NCI-H524 treated with DMSO at 0.1 percent for 48 hours (cell line): ENCODE results near the gene PLPPR4.
A peak's percentile ranks its signal among the peaks of the same experiment; 100 is the strongest.
"Not testable (repeated sequence)": the region's sequence is repeated elsewhere in the genome, so short reads cannot be mapped to it uniquely, and the experiment has no call there.

Experiments
- DNase-seq: peaks from one replicate; lab custom pipeline; 2025; lab: John Stamatoyannopoulos, UW

The PLPPR4 gene, protein sequence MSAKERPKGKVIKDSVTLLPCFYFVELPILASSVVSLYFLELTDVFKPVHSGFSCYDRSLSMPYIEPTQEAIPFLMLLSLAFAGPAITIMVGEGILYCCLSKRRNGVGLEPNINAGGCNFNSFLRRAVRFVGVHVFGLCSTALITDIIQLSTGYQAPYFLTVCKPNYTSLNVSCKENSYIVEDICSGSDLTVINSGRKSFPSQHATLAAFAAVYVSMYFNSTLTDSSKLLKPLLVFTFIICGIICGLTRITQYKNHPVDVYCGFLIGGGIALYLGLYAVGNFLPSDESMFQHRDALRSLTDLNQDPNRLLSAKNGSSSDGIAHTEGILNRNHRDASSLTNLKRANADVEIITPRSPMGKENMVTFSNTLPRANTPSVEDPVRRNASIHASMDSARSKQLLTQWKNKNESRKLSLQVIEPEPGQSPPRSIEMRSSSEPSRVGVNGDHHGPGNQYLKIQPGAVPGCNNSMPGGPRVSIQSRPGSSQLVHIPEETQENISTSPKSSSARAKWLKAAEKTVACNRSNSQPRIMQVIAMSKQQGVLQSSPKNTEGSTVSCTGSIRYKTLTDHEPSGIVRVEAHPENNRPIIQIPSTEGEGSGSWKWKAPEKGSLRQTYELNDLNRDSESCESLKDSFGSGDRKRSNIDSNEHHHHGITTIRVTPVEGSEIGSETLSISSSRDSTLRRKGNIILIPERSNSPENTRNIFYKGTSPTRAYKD

GRCh38 chr1:99264201-99265021 lies at the start of gene PLPPR4:
Gene PLPPR4 (plus strand): TSS chr1:99264492. CDS start chr1:99264594, 102 bp downstream.
- no peak for DNase-seq

- DNase-seq, result peak; percentile 31
Measured at GRCh38 chr1:99216956-99217355, 47.3 kb upstream of the PLPPR4 start.

DNA sequence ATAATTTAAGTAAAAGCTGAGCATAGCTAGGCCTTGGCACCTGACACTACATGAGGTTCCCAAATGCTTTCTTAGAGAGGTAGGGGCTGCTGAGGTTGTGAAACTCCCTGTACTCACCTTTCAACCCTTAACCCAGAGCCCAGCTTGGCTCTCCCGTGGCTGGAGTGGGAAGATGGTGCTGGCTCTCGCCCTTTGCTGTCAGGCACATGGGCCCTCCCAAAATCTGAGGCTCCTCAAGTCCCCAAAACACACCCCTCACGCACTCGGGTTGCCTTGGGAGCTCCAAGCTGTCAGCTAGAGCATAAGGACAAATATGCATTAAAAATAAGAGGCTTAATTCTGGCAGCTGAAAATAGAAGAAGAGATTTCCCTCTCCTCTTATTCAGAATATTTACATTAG lies 46.7 kb upstream of the PLPPR4 start:
- no peak for DNase-seq

DNA sequence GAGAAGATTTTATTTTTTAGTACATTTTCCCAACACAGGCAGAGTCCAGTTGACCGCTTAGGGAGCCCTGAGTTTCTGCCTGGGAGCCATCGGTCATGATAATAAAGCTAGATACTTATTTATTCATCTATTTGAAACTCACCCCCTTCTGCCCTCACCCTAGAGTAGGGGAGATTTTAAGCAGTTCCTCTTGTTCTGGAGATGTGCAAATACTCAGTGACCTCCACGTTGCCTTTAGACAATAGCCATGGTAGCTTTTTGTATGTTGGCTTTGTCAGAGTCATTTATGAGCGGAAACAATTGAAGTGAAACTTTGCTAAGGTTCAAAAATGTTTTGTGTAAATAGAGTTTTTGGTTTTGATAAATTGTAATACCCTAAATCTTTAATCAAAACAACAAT lies 45.7 kb upstream of the PLPPR4 start:
- no peak for DNase-seq

DNA sequence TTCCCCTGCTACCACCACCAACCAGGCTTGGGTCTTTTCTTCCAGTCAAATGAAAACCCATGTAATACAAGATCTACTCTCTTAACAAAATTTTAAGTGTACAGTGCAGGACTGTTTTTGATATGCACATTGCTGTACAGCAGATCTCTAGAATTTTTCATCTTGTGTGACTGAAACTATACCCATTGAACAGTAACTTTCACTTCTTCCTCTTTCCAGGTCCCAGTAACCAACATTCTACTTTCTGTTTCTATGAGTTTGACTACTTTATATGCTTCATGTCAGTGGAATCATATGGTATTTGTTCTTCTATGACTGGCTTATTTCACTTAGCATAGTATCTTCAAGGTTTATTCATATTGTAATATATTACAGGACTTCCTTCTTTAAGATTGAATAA lies 45.3 kb upstream of the PLPPR4 start:
- no peak for DNase-seq

DNA sequence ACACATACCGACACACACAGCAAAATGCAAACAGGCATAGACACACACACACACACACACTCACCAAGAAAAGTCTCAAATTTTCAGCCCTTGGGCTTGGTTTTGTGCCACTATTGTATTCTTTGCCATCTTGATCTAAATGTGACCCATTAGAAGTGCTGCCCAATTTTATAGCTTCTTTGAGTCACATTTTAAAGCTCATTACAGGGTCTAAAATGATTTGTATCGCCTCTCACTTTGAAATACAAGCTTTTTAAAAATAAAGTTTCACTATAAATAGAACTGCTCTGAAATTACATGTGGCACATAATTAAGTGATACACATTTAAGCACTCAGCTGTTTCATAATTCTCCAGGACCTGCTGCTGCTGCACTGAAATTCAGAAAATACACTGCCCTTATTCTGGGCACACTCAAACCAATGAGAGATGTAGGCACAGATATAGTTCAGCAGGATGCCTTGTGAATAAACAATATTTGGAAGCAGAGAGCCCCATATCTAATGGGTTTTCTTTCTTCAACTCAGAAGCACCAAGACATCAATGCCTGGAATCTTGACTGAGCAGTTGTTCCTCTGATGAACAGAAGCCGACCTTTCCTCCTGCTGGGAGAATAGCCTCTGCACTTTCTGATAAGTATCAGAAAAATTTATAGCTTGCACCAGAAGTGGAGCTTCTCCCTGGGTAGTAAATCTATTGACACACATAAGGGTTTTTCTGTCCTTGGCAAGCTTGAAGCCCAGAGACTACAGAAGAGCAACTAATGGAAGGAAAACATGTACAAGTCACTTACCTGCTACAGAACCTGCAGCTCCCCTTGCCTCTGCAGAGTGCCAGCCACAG lies 37.0 kb upstream of the PLPPR4 start:
- no peak for DNase-seq

DNA sequence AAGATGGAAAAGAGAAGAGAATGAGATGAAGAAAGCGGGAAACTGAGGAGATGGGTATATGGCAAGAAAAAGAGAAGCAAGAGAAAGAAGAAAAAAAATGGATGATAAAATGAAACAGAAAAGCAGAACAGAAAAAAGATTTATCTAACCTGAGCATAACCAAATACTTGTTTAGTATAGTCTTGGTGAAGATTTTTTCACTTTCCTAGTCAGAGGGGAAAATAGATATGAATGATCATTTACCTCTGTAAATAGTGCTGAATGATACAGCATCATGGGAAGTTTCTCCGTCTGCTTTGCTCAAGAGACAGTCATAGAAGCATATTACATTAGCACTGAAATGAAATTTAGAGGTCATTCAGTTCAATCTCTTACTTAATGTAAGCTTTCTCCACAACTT lies 36.1 kb upstream of the PLPPR4 start:
- no peak for DNase-seq

- no peak for DNase-seq
Measured at GRCh38 chr1:99229122-99229521, 35.2 kb upstream of the PLPPR4 start.

DNA sequence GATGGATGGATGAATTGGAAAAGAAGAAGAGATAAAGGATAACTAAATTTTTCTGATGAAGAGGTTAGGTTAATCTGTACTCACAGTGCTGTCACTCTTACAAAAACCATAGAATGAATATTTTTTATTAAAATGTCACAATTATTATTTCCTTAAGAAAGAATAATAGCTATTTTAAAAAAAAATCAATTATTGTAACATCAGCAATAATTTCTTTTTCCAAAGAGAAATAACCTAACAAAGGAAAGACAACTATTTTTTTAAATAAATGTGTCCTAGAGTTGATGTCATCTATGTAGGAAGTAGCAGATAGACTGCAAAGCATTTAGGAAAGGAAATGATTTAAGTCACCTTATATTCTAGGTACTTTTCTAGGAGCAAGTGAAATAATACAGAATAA lies 33.6 kb upstream of the PLPPR4 start:
- no peak for DNase-seq

DNA sequence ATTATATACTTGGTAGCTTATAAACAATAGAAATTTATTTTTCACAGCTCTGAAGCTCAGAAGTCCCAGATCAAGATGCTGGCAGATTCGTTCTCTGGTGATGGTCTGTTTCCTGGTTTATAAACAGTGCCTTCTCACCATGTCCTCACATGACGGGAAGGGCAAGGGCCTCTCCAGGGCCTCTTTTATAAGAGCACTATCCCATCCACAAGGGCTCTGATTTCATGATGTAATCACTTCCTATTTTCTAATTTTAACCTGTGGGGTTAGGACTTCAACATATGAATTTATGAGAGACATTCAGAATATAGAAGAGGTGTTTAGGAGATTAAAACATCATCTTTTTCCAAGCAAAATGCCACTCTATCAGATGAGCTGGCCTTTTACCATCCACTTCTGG lies 32.1 kb upstream of the PLPPR4 start:
- no peak for DNase-seq

DNA sequence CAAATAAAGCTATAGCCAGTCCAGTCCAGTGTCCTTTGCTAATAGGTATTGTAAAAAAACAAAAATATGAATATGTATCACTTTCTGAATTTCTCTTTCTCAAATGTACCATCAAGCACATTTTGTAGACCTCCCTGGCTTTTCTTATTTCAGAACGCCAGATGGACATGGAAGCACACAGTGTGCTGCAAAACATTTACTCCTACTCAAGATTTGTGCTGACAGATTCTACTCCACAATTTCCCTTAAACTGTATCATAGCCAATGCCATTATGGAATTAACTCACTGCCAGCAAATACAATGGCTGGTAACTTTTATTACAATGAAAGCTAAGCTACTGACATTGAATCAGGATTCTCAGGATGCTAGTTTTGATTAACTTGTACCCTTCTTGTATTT lies 30.8 kb upstream of the PLPPR4 start:
- DNase-seq, result no peak

- DNase-seq, result no peak
Measured at GRCh38 chr1:99236756-99237155, 27.5 kb upstream of the PLPPR4 start.

DNA sequence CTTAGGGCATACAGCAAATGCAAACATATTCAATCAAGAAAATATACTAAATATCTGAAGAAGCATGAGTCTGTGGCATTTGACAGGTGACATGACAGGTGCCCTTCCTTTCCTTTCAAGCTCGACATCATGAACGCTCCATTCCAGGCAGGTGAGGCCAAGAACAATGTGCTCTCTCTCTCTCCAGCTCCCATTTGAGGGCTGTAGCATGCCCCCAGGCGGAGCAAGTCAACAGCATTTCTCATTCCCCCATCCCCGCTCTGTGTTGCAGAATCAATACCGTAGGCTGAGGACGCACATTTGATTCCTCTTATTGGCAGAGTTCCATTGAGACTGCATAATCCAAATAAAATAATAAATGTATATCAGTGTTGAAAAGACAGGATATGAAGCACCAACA lies 24.6 kb upstream of the PLPPR4 start:
- DNase-seq, result no peak

DNA sequence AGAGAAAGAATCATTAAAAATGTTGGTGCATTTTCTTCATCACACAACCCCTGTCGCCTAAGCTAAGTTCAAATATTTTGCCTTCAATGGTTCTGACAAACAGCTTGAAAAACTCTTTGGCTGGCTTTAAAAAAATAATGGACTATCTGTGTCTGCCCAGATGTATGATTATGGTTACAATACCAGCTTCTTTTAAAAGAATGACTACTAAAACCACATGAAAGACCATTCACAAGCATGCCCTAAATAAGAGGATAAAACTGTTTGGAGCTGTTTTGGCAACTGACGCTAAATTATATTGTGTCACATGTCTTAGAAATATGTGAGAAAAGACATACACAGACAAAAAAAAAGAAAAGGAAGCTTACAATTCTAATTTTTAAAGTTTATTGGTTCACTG lies 23.7 kb upstream of the PLPPR4 start:
- DNase-seq, result no peak

DNA sequence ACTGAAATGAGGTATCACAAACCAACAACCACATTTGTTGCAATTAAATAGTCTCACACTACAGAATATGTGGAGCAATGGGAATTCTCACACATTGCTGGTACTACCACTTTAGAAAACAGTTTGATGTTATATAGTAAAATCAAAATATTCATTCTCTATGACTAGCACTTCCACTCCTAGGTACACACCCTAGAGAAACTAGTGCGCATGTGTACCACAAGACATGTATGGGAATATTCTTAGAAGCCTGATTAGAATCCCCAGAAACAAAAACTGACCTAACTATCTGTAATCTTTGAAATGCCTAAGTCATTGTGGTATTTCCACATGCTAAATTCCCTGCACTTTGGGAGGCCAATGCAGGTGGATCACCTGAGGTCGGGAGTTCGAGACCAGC lies 18.1 kb upstream of the PLPPR4 start:
- DNase-seq, result no peak

- DNase-seq, result no peak
Measured at GRCh38 chr1:99247199-99247598, 17.1 kb upstream of the PLPPR4 start.

GRCh38 chr1:99250728-99251127 lies 13.6 kb upstream of the PLPPR4 start:
- no peak for DNase-seq

DNA sequence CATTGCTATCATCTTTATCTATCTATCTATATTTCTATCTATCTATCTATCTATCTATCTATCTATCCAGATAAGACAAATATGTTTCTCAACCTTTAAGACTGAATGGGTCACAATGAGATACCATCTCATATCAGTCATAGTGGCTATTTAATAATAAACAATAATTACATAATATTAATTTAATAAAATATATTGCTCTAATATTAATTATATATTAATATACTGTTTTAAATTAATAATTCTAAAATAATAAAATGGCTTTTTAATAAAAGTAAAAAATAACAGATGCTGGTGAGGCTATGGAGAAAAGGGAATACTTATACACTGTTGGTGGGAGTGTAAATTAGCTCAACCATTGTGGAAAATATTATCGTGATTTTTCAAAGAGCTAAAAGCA lies 13.0 kb upstream of the PLPPR4 start:
- DNase-seq, result no peak

DNA sequence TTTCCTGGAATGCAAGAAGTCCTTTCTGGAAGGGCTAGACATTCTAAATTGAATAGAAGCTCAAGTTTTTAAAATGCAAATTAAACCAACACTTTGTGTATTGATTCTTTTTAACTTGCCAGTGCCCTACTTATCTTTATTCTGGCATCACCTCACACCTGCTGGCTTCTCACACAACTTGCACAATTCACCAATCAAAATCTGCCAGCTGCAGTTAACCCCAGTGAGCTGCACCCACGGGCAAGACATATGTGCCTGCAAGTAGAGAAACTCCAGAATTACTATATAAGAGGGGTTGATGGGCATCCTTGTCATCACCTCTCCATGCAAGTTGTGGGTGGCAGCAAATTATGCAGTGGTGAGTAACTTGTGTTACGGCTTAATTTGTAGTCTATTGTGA lies 11.7 kb upstream of the PLPPR4 start:
- no peak for DNase-seq

DNA sequence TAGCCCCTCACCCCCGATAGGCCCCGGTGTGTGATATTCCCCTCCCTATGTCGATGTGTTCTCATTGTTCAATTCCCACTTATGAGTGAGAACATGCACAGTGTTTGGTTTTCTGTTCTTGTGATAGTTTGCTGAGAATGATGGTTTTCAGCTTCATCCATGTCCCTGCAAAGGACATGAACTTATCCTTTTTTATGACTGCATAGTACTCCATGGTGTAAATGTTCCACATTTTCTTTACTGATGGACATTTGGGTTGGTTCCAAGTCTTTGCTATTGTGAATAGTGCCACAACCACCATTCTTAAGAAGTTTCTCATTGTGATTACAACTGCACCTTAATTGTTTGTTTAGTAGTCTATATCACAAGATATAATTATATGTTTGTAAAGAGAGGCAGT lies 3.9 kb upstream of the PLPPR4 start:
- DNase-seq, result not testable (repeated sequence)

DNA sequence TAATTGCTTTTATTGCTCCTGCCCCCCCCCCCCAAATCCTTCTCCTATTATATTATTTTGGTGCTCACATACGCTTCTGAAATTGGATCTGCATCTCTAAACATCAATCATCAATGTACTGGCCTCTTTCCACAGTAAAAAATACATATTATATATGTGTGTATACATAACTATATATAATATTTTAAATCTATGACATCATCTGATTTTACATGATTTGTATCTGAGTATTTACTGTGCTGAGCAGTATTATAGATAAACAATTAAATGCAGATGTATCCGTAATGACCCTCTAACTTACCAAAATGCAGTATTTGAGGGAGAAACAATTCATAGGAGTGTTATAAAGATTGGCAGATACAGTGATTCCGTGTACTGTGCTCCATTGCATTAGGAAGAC lies 832 bp downstream of the PLPPR4 start:
- DNase-seq, result no peak

DNA sequence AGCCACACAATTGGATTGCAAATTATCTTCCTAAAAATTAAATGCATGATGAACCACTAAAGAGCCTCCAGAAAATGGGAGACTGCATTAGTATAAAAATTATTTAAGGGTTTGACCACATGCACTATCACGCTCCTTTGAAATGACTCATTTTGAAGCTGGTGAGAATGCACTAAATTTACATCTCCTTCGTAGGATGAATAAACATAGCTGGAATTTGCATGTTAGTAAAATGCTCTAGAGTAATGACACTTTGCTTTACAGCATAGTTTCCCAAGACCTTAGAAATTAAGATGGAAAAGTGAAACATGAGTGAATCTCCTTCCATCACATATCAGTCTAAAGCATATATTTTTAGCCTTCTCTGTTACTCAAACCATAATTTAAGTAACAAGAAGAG lies 2.4 kb downstream of the PLPPR4 start:
- DNase-seq, result no peak
